Heart left ventricle (tissue), 13 donors: ENCODE data around the gene AGFG2.

Experiments
- CTCF ChIP-seq, 12 donors: fragments of 200-600 bp; sonication (generic) in 4 of 12; IDR thresholded peaks; one replicate each; pipeline versions ENCODE4 v1.5.0 to v1.8.0; 2018 to 2022; ENCODE audit warnings: antibody characterized with exemption in 12 of 12, mild to moderate bottlenecking in 5 of 12
- POLR2A ChIP-seq, 2 donors: fragments of 450-650 bp; IDR thresholded peaks; one replicate each; pipeline ENCODE4 v1.6.1; 2017; ENCODE audit warnings: antibody characterized with exemption in 2 of 2, mild to moderate bottlenecking in 2 of 2, moderate library complexity in 2 of 2
- donor health status: ischemic (EF 13 %, LVEDD 7.1; RV severe dilation, severe dysfunction).
- donor health status: DM: no; HTN: yes; CAD: no.
- donor health status: DM: no; HTN: no; CAD: no.
- donor health status: ischemic (EF 25% LVEDD 6.9; RV normal size, moderate dysfunction).
- donor health status: ischemic (EF 25% LVEDD 5.7; RV mildly dilated, moderate dysfunction).
- donor health status: ischemic (EF 35%, LVEDD 5.7; RV mildly dilated, moderate dysfunction).
- donor health status: nonischemic (EF 11% LVEDD 7.7; RV severe dilation, severe dysfunction).
- donor health status: DM: yes; HTN: yes; CAD: no.
- donor health status: PGD.
- donor health status: ischemic (EF 29% LVEDD 5.4; RV normal size, mild dysfunction).
- donor health status: nonischemic (EF 23%, LVEDD 6.1; RV moderate dilation, normal function).

DNA sequence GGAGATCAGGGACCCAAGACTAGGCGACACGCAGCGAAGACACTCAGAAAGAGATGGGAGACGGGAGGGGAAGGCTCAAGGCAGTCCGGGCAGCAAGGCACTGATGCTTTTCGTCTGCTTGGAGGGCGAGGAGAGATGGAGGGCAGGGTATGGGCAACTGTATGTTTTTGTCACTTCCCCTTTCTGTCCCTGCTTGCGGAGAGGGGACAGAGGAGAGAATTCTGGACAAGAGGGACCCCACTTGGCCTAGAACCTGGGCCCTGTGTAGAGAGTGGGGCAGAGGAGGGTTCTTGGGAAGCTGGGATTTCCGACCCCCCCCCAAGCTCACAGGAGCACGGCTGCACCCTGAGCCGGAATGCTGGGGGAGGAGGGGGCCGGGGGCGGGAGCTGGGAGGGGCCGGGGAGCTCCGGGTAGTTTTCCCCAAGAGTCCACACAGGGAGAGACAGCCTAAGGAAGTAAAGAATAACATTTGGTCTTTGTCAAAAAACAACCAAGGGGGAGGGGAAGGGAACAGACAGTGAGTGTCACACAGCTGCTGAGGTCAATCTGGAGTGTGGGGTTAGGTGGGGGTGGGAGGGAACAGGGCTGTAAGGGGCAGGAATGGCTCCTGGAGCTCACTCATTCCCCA, 45.2 kb downstream of the AGFG2 start:
- TF ChIP-seq CTCF (IDR thresholded peaks at IDR 0.05), result no peak
- no peak for TF ChIP-seq POLR2A (IDR thresholded peaks at IDR 0.05)
